Head of caudate nucleus (tissue), 42 donors: ENCODE data around the gene LIM2.
A peak's percentile ranks its signal among the peaks of the same experiment; 100 is the strongest.

Experiments
- DNase-seq, 42 donors: peaks; one replicate each; pipeline versions ENCODE4 v3.0.0 to v3.0.0-alpha.2; 2020 to 2021; ENCODE audit warnings: mixed read lengths in 7 of 42
- intact Hi-C: fragments of 100-400 bp; cut with DNase I; formaldehyde crosslinking; loops from one replicate; pipeline ENCODE4 v1.15.0; 2022

The LIM2 gene

GRCh38 chr19:51367565-51368365 is 20.0 kb downstream of the LIM2 start:
- DNase-seq, result peak; percentile 94 to 100 (median 99)
- intact Hi-C loops, result no loop called here

GRCh38 chr19:51367255-51367564 is 20.6 kb downstream of the LIM2 start:
- intact Hi-C loops, result no loop called here
- DNase-seq, result peak in 2 of 42 donors; percentile 44 to 50

- DNase-seq, result peak; percentile 94 to 100 (median 99)
- intact Hi-C loops, result no loop called here
These were observed 21.2 kb downstream of the LIM2 start for GRCh38 chr19:51366389-51367254.

- DNase-seq, result peak in 1 of 42 donors; percentile 23
- intact Hi-C loops, result no loop called here
These were observed 21.8 kb downstream of the LIM2 start, which contains the start of gene ETFB for GRCh38 chr19:51365965-51366388. Gene ETFB, minus strand, starts transcription at chr19:51366388. Its CDS starts 62 bp downstream, at chr19:51366326.

- intact Hi-C loops, result no loop called here
- DNase-seq, result peak in 23 of 42 donors; percentile 7 to 55 (median 20)
These were observed 22.4 kb downstream of the LIM2 start for GRCh38 chr19:51365211-51365964.

GRCh38 chr19:51364200-51365106 is 23.3 kb downstream of the LIM2 start:
- peak in 18 of 42 donors; percentile 17 to 58 (median 41) for DNase-seq

GRCh38 chr19:51361239-51361638 is 26.5 kb downstream of the LIM2 start:
- no peak for DNase-seq
- intact Hi-C loops, result no loop called here

More at GRCh38 chr19:51364200-51365106, 23.3 kb downstream of the LIM2 start:
- intact Hi-C loops, result no loop called here

- intact Hi-C loops, result no loop called here
- no peak for DNase-seq
These were observed 28.5 kb downstream of the LIM2 start for GRCh38 chr19:51359294-51359693.

GRCh38 chr19:51357952-51358351 is 29.8 kb downstream of the LIM2 start:
- intact Hi-C loops, result no loop called here
- DNase-seq, result no peak

- no peak for DNase-seq
- intact Hi-C loops, result no loop called here
These were observed 31.5 kb downstream of the LIM2 start for GRCh38 chr19:51356159-51356801.

GRCh38 chr19:51354742-51355148 is 33.0 kb downstream of the LIM2 start:
- peak in 38 of 42 donors; percentile 34 to 83 (median 63) for DNase-seq
- intact Hi-C loops, result no loop called here

GRCh38 chr19:51354103-51354741 is 33.6 kb downstream of the LIM2 start:
- peak in 1 of 42 donors; percentile 17 for DNase-seq
- intact Hi-C loops, result no loop called here

- DNase-seq, result no peak
- intact Hi-C loops, result no loop called here
These were observed 34.9 kb downstream of the LIM2 start for GRCh38 chr19:51352783-51353360.

- intact Hi-C loops, result no loop called here
- DNase-seq, result no peak
These were observed 36.3 kb downstream of the LIM2 start for GRCh38 chr19:51351266-51351990.

- intact Hi-C loops, result no loop called here
- no peak for DNase-seq
These were observed 40.4 kb downstream of the LIM2 start for GRCh38 chr19:51347209-51347928.

GRCh38 chr19:51346742-51347141 is 41.0 kb downstream of the LIM2 start:
- intact Hi-C loops, result no loop called here

More at GRCh38 chr19:51346742-51347141, 41.0 kb downstream of the LIM2 start:
- DNase-seq, result no peak
